Spleen (tissue), 11 donors: ENCODE results near the gene PPP1R13B. TPM values are rescaled to one million over a fixed set of nuclear protein-coding genes. Genes with fewer than 3 reads are reported as not detected.
A peak's percentile ranks its signal among the peaks of the same experiment; 100 is the strongest.

Experiments
- DNase-seq: peaks from one replicate; pipeline ENCODE4 v3.0.0-alpha.2; 2020
- H3K27ac ChIP-seq, 8 donors: fragments of 200-600 bp; sonication (generic) in 7 of 8; 1 replicate in 4 of 8; 2 replicates in 4 of 8; pipeline versions ENCODE4 v1.5.0 to v1.8.0; 2016 to 2021; ENCODE audit warnings: inconsistent platforms in 4 of 8, mild to moderate bottlenecking in 4 of 8, moderate library complexity in 1 of 8
- H3K27me3 ChIP-seq, 7 donors: fragments of 200-600 bp; sonication (generic) in 6 of 7; replicated peaks in 1 of 7; 1 replicate in 4 of 7; 2 replicates in 3 of 7; pipeline versions ENCODE4 v1.5.0 to v1.8.0; 2016 to 2021; ENCODE audit warnings: inconsistent platforms in 3 of 7, mild to moderate bottlenecking in 1 of 7
- H3K36me3 ChIP-seq, 6 donors: fragments of 200-600 bp; sonication (generic) in 5 of 6; 1 replicate in 4 of 6; 2 replicates in 2 of 6; pipeline versions ENCODE4 v1.5.0 to v1.8.0; 2016 to 2021; ENCODE audit warnings: inconsistent platforms in 2 of 6
- H3K4me1 ChIP-seq, 6 donors: fragments of 200-600 bp; sonication (generic) in 5 of 6; 1 replicate in 3 of 6; 2 replicates in 3 of 6; pipeline versions ENCODE4 v1.5.0 to v1.8.0; 2016 to 2021; ENCODE audit warnings: inconsistent platforms in 3 of 6
- H3K4me3 ChIP-seq, 8 donors: fragments of 200-600 bp; sonication (generic) in 7 of 8; 1 replicate in 4 of 8; 2 replicates in 4 of 8; pipeline versions ENCODE4 v1.5.0 to v1.8.0; 2016 to 2021; ENCODE audit warnings: inconsistent platforms in 4 of 8, mild to moderate bottlenecking in 4 of 8, moderate library complexity in 2 of 8
- H3K9me3 ChIP-seq, 8 donors: fragments of 200-600 bp; sonication (generic) in 7 of 8; 1 replicate in 4 of 8; 2 replicates in 4 of 8; pipeline versions ENCODE4 v1.5.0 to v1.8.0; 2016 to 2021; ENCODE audit warnings: inconsistent platforms in 4 of 8
- CTCF ChIP-seq, 11 experiments: fragments of 200-600 bp in 7 of 11; fragments of 450-650 bp in 4 of 11; sonication (generic) in 4 of 11; IDR thresholded peaks in 8 of 11; conservative IDR thresholded peaks in 3 of 11; 1 replicate in 7 of 11; 2 replicates in 4 of 11; pipeline versions ENCODE4 v1.4.0 to v1.8.0; 2016 to 2021; ENCODE audit warnings: antibody characterized with exemption in 11 of 11, inconsistent platforms in 4 of 11, mild to moderate bottlenecking in 1 of 11
- POLR2A ChIP-seq, 3 donors: fragments of 450-650 bp; IDR thresholded peaks; one replicate each; pipeline ENCODE4 v1.5.1; 2017; ENCODE audit warnings: antibody characterized with exemption in 3 of 3, mild to moderate bottlenecking in 1 of 3
- POLR2AphosphoS5 ChIP-seq, 3 donors: sonication (generic); formaldehyde crosslinking; IDR thresholded peaks; one replicate each; pipeline ENCODE4 v1.5.1; 2017; ENCODE audit warnings: antibody characterized with exemption in 3 of 3
- WGBS, 5 donors: extraction: QIAGEN DNeasy Blood & Tissue Kit in 3 of 5; methylation state at CpG; one replicate each; pipeline versions ENCODE4 v1.1.5 to v1.1.7; 2013 to 2018; 5-methylcytosine and 5-hydroxymethylcytosine counted together
- intact Hi-C: fragments of 100-400 bp; cut with DNase I; formaldehyde crosslinking; loops from one replicate; pipeline ENCODE4 v1.15.0; 2023; ENCODE audit warnings: low total_unique reads
- polyA plus RNA-seq, 3 donors: library from polyadenylated mRNA; stranded (reverse); fragments of 200-250 nt; gene quantifications; one replicate each; pipeline ENCODE4 v1.2.1, GENCODE V29; 2013
- total RNA-seq, 7 donors: library from RNA; depleted of rRNA in 3 of 7; stranded (reverse); fragments of >200 nt in 3 of 7; fragmentation: NEBNext Ultra II Directional in 4 of 7; extraction: Animal tissue kit (Norgen Biotek cat#: 25700) in 4 of 7; gene quantifications; one replicate each; pipeline versions ENCODE4 v1.1.0 to v1.2.1, GENCODE V29; 2016 to 2021
- donor health status: healthy with polysubstance abuse.
- donor health status: DM: no; HTN: no; CAD: no; lungs with moderate emphysema.
- donor health status: DM: no; HTN: no; CAD: no.
- donor health status: Bipolar disorder and iron deficiency.
- donor health status: healthy.
- donor health status: DM: no; HTN: no; CAD: no.
- donor health status: DM: yes; HTN: yes; CAD: no.

The PPP1R13B gene
- total and polyA plus RNA-seq, 10 donors, result 5.7 to 95.3 (median 36.6) TPM

DNA sequence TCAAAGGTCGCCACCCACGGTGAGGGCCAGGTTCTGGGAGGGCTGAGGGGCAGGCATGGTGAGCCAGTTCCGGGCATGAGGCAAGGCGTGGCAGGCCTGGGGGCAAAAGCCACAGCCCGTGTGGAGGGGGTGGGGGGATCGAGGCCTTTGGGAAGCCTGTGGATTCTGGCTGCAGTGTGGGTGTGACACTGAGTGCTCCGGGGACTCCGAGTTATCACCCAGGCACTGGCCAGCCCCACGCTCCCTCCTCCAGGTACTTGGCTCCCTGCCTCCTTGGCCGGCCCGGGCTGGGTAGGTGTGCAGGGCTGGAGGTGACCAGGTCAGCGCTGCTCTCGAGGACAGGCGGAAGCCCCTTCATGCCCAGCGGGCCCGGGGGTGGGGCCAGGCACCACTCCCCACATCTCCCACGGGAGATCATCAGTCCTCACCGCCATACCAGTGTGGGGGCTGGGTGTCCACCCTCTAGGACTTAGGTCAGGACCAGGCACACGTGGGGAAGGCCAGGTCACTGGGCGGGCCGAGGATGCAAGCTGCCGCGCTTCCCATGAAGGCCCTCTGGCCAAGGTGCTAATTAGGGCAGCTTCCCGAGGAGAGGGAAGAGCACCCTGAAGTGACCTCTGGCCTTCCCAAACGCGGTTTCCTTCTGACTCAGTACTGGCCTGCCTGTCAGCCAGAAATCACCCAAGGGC is 46.8 kb upstream of the PPP1R13B start:
- Histone ChIP-seq H3K27ac (peak overlapping the region in 1 of 8 donors; percentile 11), H3K36me3 (no peaks in the 10 kb centered on the region), H3K9me3 (no peaks in the 10 kb centered on the region), H3K4me3 (no peak overlapping the region), H3K27me3 (no peaks in the 10 kb centered on the region), H3K4me1 (peaks cover 4 to 45% (median 19%) of the 10 kb centered on the region in 6 donors)
- TF ChIP-seq CTCF (IDR thresholded peaks at IDR 0.05 in 8 of 11, conservative IDR thresholded peaks at IDR 0.05 in 3 of 11) (no peak), POLR2A (IDR thresholded peaks at IDR 0.05) (no peak), POLR2AphosphoS5 (IDR thresholded peaks at IDR 0.05) (no peak)
- no peak for DNase-seq
- intact Hi-C loops, result no loop called here
- 65 to 83% (median 71%) methylated on average over 13 to 26 of the region's 26 CpGs for WGBS, 5 donors

DNA sequence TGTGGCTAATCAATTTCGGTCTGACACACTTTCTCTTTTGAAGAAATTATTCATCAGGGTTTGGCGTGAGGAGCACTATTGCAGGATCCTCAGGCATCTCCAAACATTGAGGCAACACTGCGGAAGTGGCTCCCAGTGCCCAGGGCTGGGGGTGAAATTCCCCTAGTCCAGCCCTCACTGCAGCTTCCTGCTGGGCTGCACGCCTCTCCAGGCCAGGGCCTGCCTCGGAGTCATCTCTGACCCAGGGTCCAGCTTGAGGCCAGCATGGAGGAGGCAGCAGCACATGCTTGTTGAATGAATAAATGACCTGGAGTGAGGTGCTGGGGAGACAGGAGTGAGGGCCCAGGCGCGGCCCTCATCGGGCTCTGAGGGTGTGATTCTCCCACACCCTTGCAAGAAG is 44.9 kb upstream of the PPP1R13B start:
- no peak for TF ChIP-seq CTCF (IDR thresholded peaks at IDR 0.05 in 8 of 11, conservative IDR thresholded peaks at IDR 0.05 in 3 of 11)
- no peak for TF ChIP-seq POLR2A (IDR thresholded peaks at IDR 0.05)
- no peak for TF ChIP-seq POLR2AphosphoS5 (IDR thresholded peaks at IDR 0.05)
- 84 to 92% (median 88%) methylated on average over 8 of the region's 8 CpGs for WGBS, 5 donors
- no peaks in the 10 kb centered on the region for H3K27me3 ChIP-seq
- no peaks in the 10 kb centered on the region for H3K9me3 ChIP-seq
- H3K4me1 ChIP-seq, result peaks cover 4 to 61% (median 27%) of the 10 kb centered on the region in 6 donors
- H3K27ac ChIP-seq, result peak overlapping the region in 2 of 8 donors; percentile 78 to 83
- no peak for DNase-seq
- intact Hi-C loops, result no loop called here
- no peak overlapping the region for H3K4me3 ChIP-seq
- H3K36me3 ChIP-seq, result no peaks in the 10 kb centered on the region

- intact Hi-C loops, result no loop called here
Measured at GRCh38 chr14:103891667-103892215, 44.4 kb upstream of the PPP1R13B start.

More at GRCh38 chr14:103891667-103892215, 44.4 kb upstream of the PPP1R13B start:
- WGBS, 5 donors, result 85 to 90% (median 87%) methylated on average over 12 to 15 of the region's 15 CpGs
- Histone ChIP-seq H3K4me1 (peaks cover 4 to 66% (median 31%) of the 10 kb centered on the region in 6 donors), H3K9me3 (no peaks in the 10 kb centered on the region), H3K27ac (peak overlapping the region in 5 of 8 donors; percentile 72 to 83 (median 78)), H3K36me3 (no peaks in the 10 kb centered on the region), H3K27me3 (no peaks in the 10 kb centered on the region), H3K4me3 (no peak overlapping the region)
- no peak for DNase-seq
- TF ChIP-seq POLR2AphosphoS5 (IDR thresholded peaks at IDR 0.05) (no peak), POLR2A (IDR thresholded peaks at IDR 0.05) (no peak), CTCF (IDR thresholded peaks at IDR 0.05 in 8 of 11, conservative IDR thresholded peaks at IDR 0.05 in 3 of 11) (no peak)
